Neural cell (in vitro differentiated cells): ENCODE measurements around the gene TRPV2. TPM values are rescaled to one million over a fixed set of nuclear protein-coding genes. Genes with fewer than 3 reads are reported as not detected.

ENCODE experiments used
- H2AFZ ChIP-seq: fragments of 200-600, 300-800 bp; sonication (generic), shearing (Covaris generic); 2 replicates; pipeline ENCODE4 v1.6.0; 2014; ENCODE audit warnings: low read depth, mild to moderate bottlenecking, antibody characterized with exemption, low read length, moderate library complexity
- H3F3A ChIP-seq: fragments of 200-600 bp; shearing (Covaris generic); 2 replicates; pipeline ENCODE4 v1.6.1; 2016; ENCODE audit warnings: mild to moderate bottlenecking, moderate library complexity, mixed read lengths, antibody characterized with exemption, low read length; ENCODE audit not compliant: insufficient read depth, poor library complexity, severe bottlenecking
- H3K27ac ChIP-seq: fragments of 200-600, 300-800 bp; sonication (generic), shearing (Covaris generic); 2 replicates; pipeline ENCODE4 v1.5.1; 2014; ENCODE audit warnings: mild to moderate bottlenecking, low read length, moderate library complexity
- H3K27me3 ChIP-seq: fragments of 300-800, 200-600 bp; sonication (generic), shearing (Covaris generic); 2 replicates; pipeline ENCODE4 v1.6.0; 2014; ENCODE audit warnings: mild to moderate bottlenecking, low read depth, low read length, moderate library complexity; ENCODE audit not compliant: insufficient read depth
- H3K36me3 ChIP-seq: fragments of 300-800, 200-600 bp; sonication (generic), shearing (Covaris generic); 2 replicates; pipeline ENCODE4 v1.5.1; 2014; ENCODE audit warnings: mild to moderate bottlenecking, antibody characterized with exemption, low read length, moderate library complexity; ENCODE audit not compliant: insufficient read depth
- H3K4me2 ChIP-seq: fragments of 300-800, 200-600 bp; sonication (generic), shearing (Covaris generic); 2 replicates; pipeline ENCODE4 v1.6.0; 2014; ENCODE audit warnings: mild to moderate bottlenecking, low read length
- H3K4me3 ChIP-seq: fragments of 300-800, 200-600 bp; sonication (generic), shearing (Covaris generic); 2 replicates; pipeline ENCODE4 v1.5.1; 2014; ENCODE audit warnings: mild to moderate bottlenecking, low read length, moderate library complexity
- H3K79me2 ChIP-seq: fragments of 200-600 bp; shearing (Covaris generic); replicated peaks from 2 replicates; pipeline ENCODE4 v1.6.0; 2014; ENCODE audit warnings: mild to moderate bottlenecking, low read length, moderate library complexity; ENCODE audit not compliant: insufficient read depth
- H3K9ac ChIP-seq: fragments of 300-800, 200-600 bp; sonication (generic), shearing (Covaris generic); 2 replicates; pipeline ENCODE4 v1.6.1; 2016; ENCODE audit warnings: mild to moderate bottlenecking, low read length, mixed read lengths
- H3K9me2 ChIP-seq: fragments of 200-600 bp; shearing (Covaris generic); 2 replicates; pipeline ENCODE4 v1.6.1; 2016; ENCODE audit warnings: mild to moderate bottlenecking, low read length, mixed read lengths; ENCODE audit not compliant: insufficient read depth
- H3K9me3 ChIP-seq: fragments of 200-600, 300-800 bp; sonication (generic), shearing (Covaris generic); 2 replicates; pipeline ENCODE4 v1.6.1; 2016; ENCODE audit warnings: mild to moderate bottlenecking, mixed run types, low read length, moderate library complexity, mixed read lengths
- H4K20me1 ChIP-seq: fragments of 200-600 bp; shearing (Covaris generic); 2 replicates; pipeline ENCODE4 v1.6.1; 2016; ENCODE audit warnings: mild to moderate bottlenecking, mixed run types; ENCODE audit not compliant: insufficient read depth
- MXI1 ChIP-seq: fragments of 450-650 bp; conservative IDR thresholded peaks from 2 replicates; pipeline ENCODE4 v1.6.1; 2014; ENCODE audit warnings: antibody characterized with exemption, mild to moderate bottlenecking; ENCODE audit not compliant: poor library complexity, severe bottlenecking
- POLR2AphosphoS5 ChIP-seq: IDR thresholded peaks from 2 replicates; pipeline ENCODE4 v1.6.1; 2012
- RAD21 ChIP-seq: fragments of 450-650 bp; conservative IDR thresholded peaks from 2 replicates; pipeline ENCODE4 v1.6.1; 2014; ENCODE audit warnings: antibody characterized with exemption, mild to moderate bottlenecking, moderate library complexity
- SMC3 ChIP-seq: fragments of 450-650 bp; conservative IDR thresholded peaks from 2 replicates; pipeline ENCODE4 v1.6.1; 2014; ENCODE audit warnings: antibody characterized with exemption, mild to moderate bottlenecking, moderate library complexity; ENCODE audit not compliant: poor library complexity
- TAF1 ChIP-seq: IDR thresholded peaks from 2 replicates; pipeline ENCODE4 v1.6.1; 2012; ENCODE audit warnings: low read depth
- polyA plus RNA-seq: library from polyadenylated mRNA; depleted of rRNA; stranded (reverse); fragments of >200 nt; gene quantifications from 2 replicates; pipeline ENCODE4 v1.2.3, GENCODE V29; 2014
- TF ChIP-seq, protein P1 (sequence below): fragments of 450-650 bp; IDR thresholded peaks from 2 replicates; pipeline ENCODE4 v1.5.1; 2014; ENCODE audit warnings: antibody characterized with exemption, mild to moderate bottlenecking, moderate library complexity; ENCODE audit not compliant: poor library complexity, severe bottlenecking
- TF ChIP-seq, protein P2 (sequence below): IDR thresholded peaks from 2 replicates; pipeline ENCODE4 v1.6.1; 2012; ENCODE audit warnings: borderline replicate concordance

TRPV2 gene
- polyA plus RNA-seq, 1 donor from 2014 or later: not detected

DNA sequence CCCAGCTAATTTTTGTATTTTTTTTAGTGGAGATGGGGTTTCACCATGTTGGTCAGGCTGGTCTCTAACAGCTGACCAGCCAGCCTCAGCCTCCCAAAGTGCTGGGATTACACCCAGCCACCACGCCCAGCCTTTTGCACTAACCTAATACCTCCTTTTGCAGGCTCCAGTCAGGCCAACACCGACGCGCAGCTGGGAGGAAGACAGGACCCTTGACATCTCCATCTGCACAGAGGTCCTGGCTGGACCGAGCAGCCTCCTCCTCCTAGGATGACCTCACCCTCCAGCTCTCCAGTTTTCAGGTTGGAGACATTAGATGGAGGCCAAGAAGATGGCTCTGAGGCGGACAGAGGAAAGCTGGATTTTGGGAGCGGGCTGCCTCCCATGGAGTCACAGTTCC, 2.0 kb downstream of the TRPV2 start:
- Histone ChIP-seq H3K27ac (no peak overlapping the region), H3K36me3 (no peaks in the 10 kb centered on the region), H3K4me2 (no peak overlapping the region), H3F3A (no peaks in the 10 kb centered on the region), H3K9me3 (no peaks in the 10 kb centered on the region), H2AFZ (no peak overlapping the region), H3K79me2 (no peaks in the 10 kb centered on the region), H3K9me2 (no peaks in the 10 kb centered on the region), H4K20me1 (no peaks in the 10 kb centered on the region), H3K9ac (no peak overlapping the region), H3K27me3 (no peaks in the 10 kb centered on the region), H3K4me3 (no peak overlapping the region)
- TF ChIP-seq MXI1 (no peak), SMC3 (no peak), POLR2AphosphoS5 (no peak)
- TF ChIP-seq, protein P1, sequence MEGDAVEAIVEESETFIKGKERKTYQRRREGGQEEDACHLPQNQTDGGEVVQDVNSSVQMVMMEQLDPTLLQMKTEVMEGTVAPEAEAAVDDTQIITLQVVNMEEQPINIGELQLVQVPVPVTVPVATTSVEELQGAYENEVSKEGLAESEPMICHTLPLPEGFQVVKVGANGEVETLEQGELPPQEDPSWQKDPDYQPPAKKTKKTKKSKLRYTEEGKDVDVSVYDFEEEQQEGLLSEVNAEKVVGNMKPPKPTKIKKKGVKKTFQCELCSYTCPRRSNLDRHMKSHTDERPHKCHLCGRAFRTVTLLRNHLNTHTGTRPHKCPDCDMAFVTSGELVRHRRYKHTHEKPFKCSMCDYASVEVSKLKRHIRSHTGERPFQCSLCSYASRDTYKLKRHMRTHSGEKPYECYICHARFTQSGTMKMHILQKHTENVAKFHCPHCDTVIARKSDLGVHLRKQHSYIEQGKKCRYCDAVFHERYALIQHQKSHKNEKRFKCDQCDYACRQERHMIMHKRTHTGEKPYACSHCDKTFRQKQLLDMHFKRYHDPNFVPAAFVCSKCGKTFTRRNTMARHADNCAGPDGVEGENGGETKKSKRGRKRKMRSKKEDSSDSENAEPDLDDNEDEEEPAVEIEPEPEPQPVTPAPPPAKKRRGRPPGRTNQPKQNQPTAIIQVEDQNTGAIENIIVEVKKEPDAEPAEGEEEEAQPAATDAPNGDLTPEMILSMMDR: no peak
- TF ChIP-seq, protein P2, sequence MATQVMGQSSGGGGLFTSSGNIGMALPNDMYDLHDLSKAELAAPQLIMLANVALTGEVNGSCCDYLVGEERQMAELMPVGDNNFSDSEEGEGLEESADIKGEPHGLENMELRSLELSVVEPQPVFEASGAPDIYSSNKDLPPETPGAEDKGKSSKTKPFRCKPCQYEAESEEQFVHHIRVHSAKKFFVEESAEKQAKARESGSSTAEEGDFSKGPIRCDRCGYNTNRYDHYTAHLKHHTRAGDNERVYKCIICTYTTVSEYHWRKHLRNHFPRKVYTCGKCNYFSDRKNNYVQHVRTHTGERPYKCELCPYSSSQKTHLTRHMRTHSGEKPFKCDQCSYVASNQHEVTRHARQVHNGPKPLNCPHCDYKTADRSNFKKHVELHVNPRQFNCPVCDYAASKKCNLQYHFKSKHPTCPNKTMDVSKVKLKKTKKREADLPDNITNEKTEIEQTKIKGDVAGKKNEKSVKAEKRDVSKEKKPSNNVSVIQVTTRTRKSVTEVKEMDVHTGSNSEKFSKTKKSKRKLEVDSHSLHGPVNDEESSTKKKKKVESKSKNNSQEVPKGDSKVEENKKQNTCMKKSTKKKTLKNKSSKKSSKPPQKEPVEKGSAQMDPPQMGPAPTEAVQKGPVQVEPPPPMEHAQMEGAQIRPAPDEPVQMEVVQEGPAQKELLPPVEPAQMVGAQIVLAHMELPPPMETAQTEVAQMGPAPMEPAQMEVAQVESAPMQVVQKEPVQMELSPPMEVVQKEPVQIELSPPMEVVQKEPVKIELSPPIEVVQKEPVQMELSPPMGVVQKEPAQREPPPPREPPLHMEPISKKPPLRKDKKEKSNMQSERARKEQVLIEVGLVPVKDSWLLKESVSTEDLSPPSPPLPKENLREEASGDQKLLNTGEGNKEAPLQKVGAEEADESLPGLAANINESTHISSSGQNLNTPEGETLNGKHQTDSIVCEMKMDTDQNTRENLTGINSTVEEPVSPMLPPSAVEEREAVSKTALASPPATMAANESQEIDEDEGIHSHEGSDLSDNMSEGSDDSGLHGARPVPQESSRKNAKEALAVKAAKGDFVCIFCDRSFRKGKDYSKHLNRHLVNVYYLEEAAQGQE: no peak

DNA sequence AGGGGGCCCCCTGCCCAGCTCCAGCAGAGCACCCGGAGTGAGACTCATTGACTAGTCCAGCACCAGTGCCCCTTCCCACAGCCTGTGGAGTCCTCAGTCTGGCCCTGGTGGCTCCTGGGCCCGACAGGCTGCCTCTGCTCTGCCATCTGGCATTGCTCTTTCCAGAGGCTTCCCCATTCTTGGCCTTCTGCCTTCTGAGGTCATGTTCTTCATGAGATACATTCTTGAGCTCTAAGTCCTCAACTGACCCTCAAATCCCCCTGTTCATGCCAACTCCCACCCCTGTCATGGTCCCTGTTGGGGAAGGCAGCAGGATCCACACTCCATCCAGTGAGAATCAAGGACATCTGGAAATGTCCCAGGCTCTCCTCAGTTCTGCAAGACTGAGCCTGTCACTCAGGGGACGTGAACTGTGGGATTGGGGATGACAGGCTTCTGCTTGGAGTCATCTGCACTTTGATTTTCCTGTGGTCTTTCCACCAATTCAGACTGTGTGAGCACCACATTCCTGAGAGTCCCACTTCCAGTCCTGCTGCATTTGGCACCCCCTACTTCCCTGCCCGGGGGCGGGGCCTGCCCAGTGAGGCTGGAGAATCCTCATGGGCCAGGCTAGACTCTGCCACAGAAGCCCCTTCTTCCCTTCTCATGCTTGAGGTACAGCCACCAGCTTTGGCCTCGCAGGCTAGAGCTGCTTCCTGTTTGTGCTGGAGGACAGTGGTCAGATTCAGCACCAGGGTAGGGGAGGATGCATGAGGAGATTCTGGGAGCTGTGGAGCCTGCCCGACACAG, 2.7 kb downstream of the TRPV2 start:
- TF ChIP-seq RAD21: no peak
- TF ChIP-seq, protein P1: no peak
- TF ChIP-seq MXI1: no peak
- TF ChIP-seq TAF1: no peak
- no peak overlapping the region for H3K4me2 ChIP-seq
- no peaks in the 10 kb centered on the region for H3K36me3 ChIP-seq
- no peak overlapping the region for H3K9ac ChIP-seq
- H3K9me3 ChIP-seq: no peaks in the 10 kb centered on the region
- no peaks in the 10 kb centered on the region for H3K27me3 ChIP-seq
- H3K9me2 ChIP-seq: no peaks in the 10 kb centered on the region
- H3F3A ChIP-seq: no peaks in the 10 kb centered on the region
- H3K79me2 ChIP-seq: no peaks in the 10 kb centered on the region
- no peak overlapping the region for H2AFZ ChIP-seq
- H3K27ac ChIP-seq: no peak overlapping the region
- no peaks in the 10 kb centered on the region for H4K20me1 ChIP-seq
- H3K4me3 ChIP-seq: no peak overlapping the region
